HepG2 (cell line): ENCODE results near the gene EEIG1. TPM values are rescaled to one million over a fixed set of nuclear protein-coding genes. Genes with fewer than 3 reads are reported as not detected.

ENCODE experiments used
- ATF7 ChIP-seq, 2 experiments: fragments of 450-650 bp in 1 of 2; sonication (generic) in 1 of 2; formaldehyde crosslinking in 1 of 2; IDR thresholded peaks; 2 replicates each; pipeline versions ENCODE4 v1.4.0 to v1.6.1; 2016 to 2020; ENCODE audit warnings: antibody characterized with exemption in 1 of 2, mild to moderate bottlenecking in 1 of 2, missing genetic modification reagents in 1 of 2
- BHLHE40 ChIP-seq: IDR thresholded peaks from 2 replicates; pipeline ENCODE4 v1.6.1; 2011; ENCODE audit warnings: low read length, improper control_type of control experiment
- ELF1 ChIP-seq: sonication (generic); formaldehyde crosslinking; IDR thresholded peaks from 2 replicates; pipeline ENCODE4 v1.4.0; 2020; ENCODE audit warnings: missing genetic modification reagents
- EZH2 ChIP-seq: conservative IDR thresholded peaks from 2 replicates; pipeline ENCODE4 v1.6.1; 2012; ENCODE audit warnings: mild to moderate bottlenecking, low read depth, low read length, moderate library complexity
- FOXJ3 ChIP-seq: sonication (generic); formaldehyde crosslinking; IDR thresholded peaks from 2 replicates; pipeline ENCODE4 v1.4.0; 2020; ENCODE audit warnings: missing genetic modification reagents, mild to moderate bottlenecking, borderline replicate concordance
- GPN1 ChIP-seq: sonication (generic); formaldehyde crosslinking; IDR thresholded peaks from 2 replicates; pipeline ENCODE4 v1.5.1; 2020; ENCODE audit warnings: missing genetic modification reagents, borderline replicate concordance
- HHEX ChIP-seq: IDR thresholded peaks from 2 replicates; pipeline ENCODE4 v1.6.1; 2016; ENCODE audit warnings: control low read depth
- JARID2 ChIP-seq: sonication (generic); formaldehyde crosslinking; IDR thresholded peaks from 2 replicates; pipeline ENCODE4 v1.8.1; 2023; ENCODE audit warnings: missing genetic modification reagents, inconsistent platforms; ENCODE audit not compliant: insufficient replicate concordance
- PHF5A ChIP-seq: IDR thresholded peaks from one replicate; pipeline ENCODE4 v1.6.1; 2018; ENCODE audit warnings: low read depth, missing genetic modification reagents; ENCODE audit not compliant: unreplicated experiment
- SIX4 ChIP-seq: sonication (generic); formaldehyde crosslinking; IDR thresholded peaks from 2 replicates; pipeline ENCODE4 v1.4.0; 2020; ENCODE audit warnings: missing genetic modification reagents
- SMC3 ChIP-seq: IDR thresholded peaks from 2 replicates; pipeline ENCODE4 v1.6.1; 2011; ENCODE audit warnings: low read length, improper control_type of control experiment
- TCF12 ChIP-seq, 2 experiments: fragments of 450-650 bp in 1 of 2; sonication (generic) in 1 of 2; formaldehyde crosslinking in 1 of 2; IDR thresholded peaks; 2 replicates each; pipeline versions ENCODE4 v1.6.1 to v1.8.0; 2017 to 2022; ENCODE audit warnings: antibody characterized with exemption in 1 of 2, mild to moderate bottlenecking in 1 of 2, missing genetic modification reagents in 1 of 2, moderate library complexity in 1 of 2
- THAP11 ChIP-seq: IDR thresholded peaks from 2 replicates; pipeline ENCODE4 v1.6.1; 2016; ENCODE audit warnings: missing biosample characterization, missing genetic modification reagents
- ZBTB8A ChIP-seq: sonication (generic); formaldehyde crosslinking; IDR thresholded peaks from 2 replicates; pipeline ENCODE4 v1.4.0; 2020; ENCODE audit warnings: mild to moderate bottlenecking, low read depth, missing genetic modification reagents, borderline replicate concordance
- ZFX ChIP-seq: sonication (generic); formaldehyde crosslinking; IDR thresholded peaks from 2 replicates; pipeline ENCODE4 v1.4.0; 2020; ENCODE audit warnings: mild to moderate bottlenecking, low read depth, missing genetic modification reagents, moderate library complexity
- ZNF335 ChIP-seq: sonication (generic); formaldehyde crosslinking; IDR thresholded peaks from 2 replicates; pipeline ENCODE4 v1.4.0; 2020; ENCODE audit warnings: missing genetic modification reagents
- ZNF34 ChIP-seq: sonication (generic); formaldehyde crosslinking; IDR thresholded peaks from 2 replicates; pipeline ENCODE4 v1.4.0; 2020; ENCODE audit warnings: mild to moderate bottlenecking, missing genetic modification reagents, borderline replicate concordance
- ZNF572 ChIP-seq: sonication (generic); formaldehyde crosslinking; IDR thresholded peaks from 2 replicates; pipeline ENCODE4 v1.5.1; 2020; ENCODE audit warnings: mild to moderate bottlenecking, missing genetic modification reagents
- ZNF598 ChIP-seq: sonication (generic); formaldehyde crosslinking; IDR thresholded peaks from 2 replicates; pipeline ENCODE4 v1.5.1; 2020; ENCODE audit warnings: mild to moderate bottlenecking, missing genetic modification reagents, borderline replicate concordance
- polyA plus RNA-seq, 8 experiments: library from polyadenylated mRNA; depleted of rRNA in 3 of 8; stranded (reverse) in 7 of 8; unstranded in 1 of 8; fragments of >200 nt; fragmentation: Illumina TruSeq in 4 of 8; extraction: Trizol in 4 of 8; gene quantifications; 2 replicates each; pipeline versions ENCODE4 v1.2.1 to v1.2.3, GENCODE V29; 2011 to 2016; ENCODE audit warnings: low read depth in 4 of 8, missing spikeins in 1 of 8, mixed read lengths in 1 of 8; ENCODE audit not compliant: insufficient read depth in 1 of 8
- total RNA-seq, 5 experiments: library from RNA; depleted of rRNA; stranded (reverse); fragments of >200 nt; fragmentation: Illumina TruSeq; extraction: Trizol; gene quantifications; 2 replicates each; pipeline ENCODE4 v1.2.3, GENCODE V29; 2016; ENCODE audit warnings: low read depth in 1 of 5
- TF ChIP-seq, protein P1 (sequence below): sonication (generic); formaldehyde crosslinking; IDR thresholded peaks from 2 replicates; pipeline ENCODE4 v1.5.0; 2020; ENCODE audit warnings: mild to moderate bottlenecking, missing genetic modification reagents, moderate library complexity
- TF ChIP-seq, protein P2 (sequence below): sonication (generic); formaldehyde crosslinking; IDR thresholded peaks from 2 replicates; pipeline ENCODE4 v1.4.0; 2020; ENCODE audit warnings: low read depth, mild to moderate bottlenecking, missing genetic modification reagents
- TF ChIP-seq, protein P3 (sequence below): sonication (generic); formaldehyde crosslinking; IDR thresholded peaks from 2 replicates; pipeline ENCODE4 v1.9.0; 2022; ENCODE audit warnings: low read depth, missing genetic modification reagents

Gene EEIG1
- total and polyA plus RNA-seq, 2 of the 13 experiments (the other 11 are each of a cell fraction or from before 2014, with no cell fraction given), result 16.6 to 25.2 TPM

DNA sequence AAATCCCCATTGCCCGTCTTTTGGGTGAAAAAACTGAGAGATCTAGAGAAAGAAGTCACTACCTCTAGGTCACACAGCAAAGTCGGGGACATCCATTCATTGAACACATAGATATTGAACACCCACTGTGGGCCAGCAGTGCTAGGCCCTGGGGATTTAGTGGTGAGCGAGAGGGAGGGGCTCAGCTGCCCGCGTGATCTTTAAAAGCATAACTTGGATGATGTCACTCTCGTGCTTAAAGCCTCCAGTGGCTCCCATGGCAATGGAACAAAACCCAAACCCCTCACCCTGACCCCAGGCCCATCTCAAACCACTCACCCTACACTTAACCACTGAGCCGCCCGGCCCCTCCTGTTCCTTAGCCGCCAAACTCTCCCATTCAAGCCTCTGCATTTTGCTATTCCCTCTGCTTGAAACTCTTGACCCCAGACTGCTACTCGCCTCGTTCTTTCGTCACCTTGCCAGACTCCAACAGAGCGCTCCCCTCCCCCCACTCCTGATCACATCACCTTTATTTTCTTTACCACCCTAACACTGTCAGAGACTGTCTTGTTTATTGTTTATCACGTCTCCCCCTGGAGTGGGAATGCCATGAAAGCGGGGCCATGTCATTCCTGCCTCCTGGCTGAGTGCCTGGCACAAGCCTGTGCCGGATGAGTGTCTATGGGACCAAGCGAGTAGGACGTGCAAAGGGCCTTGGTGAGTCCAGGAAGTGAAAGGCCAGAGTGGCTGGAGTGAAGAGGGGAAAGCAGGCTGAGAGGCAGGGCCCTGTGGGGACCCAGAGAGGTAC, 49.5 kb downstream of the EEIG1 start (continued):
- TF ChIP-seq, protein P1, sequence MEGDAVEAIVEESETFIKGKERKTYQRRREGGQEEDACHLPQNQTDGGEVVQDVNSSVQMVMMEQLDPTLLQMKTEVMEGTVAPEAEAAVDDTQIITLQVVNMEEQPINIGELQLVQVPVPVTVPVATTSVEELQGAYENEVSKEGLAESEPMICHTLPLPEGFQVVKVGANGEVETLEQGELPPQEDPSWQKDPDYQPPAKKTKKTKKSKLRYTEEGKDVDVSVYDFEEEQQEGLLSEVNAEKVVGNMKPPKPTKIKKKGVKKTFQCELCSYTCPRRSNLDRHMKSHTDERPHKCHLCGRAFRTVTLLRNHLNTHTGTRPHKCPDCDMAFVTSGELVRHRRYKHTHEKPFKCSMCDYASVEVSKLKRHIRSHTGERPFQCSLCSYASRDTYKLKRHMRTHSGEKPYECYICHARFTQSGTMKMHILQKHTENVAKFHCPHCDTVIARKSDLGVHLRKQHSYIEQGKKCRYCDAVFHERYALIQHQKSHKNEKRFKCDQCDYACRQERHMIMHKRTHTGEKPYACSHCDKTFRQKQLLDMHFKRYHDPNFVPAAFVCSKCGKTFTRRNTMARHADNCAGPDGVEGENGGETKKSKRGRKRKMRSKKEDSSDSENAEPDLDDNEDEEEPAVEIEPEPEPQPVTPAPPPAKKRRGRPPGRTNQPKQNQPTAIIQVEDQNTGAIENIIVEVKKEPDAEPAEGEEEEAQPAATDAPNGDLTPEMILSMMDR (CRISPR knock-in tag), result no peak
- TF ChIP-seq ZNF34 (CRISPR knock-in tag) (no peak), FOXJ3 (no peak), HHEX (no peak), ZNF572 (no peak), ZNF335 (no peak), PHF5A (CRISPR knock-in tag) (no peak), ZNF598 (CRISPR knock-in tag) (no peak), BHLHE40 (peak; percentile 13; the same call in 1 of the 2 replicates), ELF1 (CRISPR knock-in tag) (peak; percentile 51), EZH2 (no peak), THAP11 (no peak), SMC3 (no peak), GPN1 (no peak), ATF7 (IDR thresholded peaks at IDR 0.05) (0 out of 2 replicates have a peak, but pooled peaks have one; percentile 24), ATF7 (CRISPR knock-in tag; IDR thresholded peaks at IDR 0.05) (0 out of 2 replicates have a peak, but pooled peaks have one; percentile 53), ZBTB8A (CRISPR knock-in tag) (no peak), SIX4 (CRISPR knock-in tag) (no peak), JARID2 (no peak), ZFX (CRISPR knock-in tag) (peak; percentile 57; the same call in 1 of the 2 replicates), TCF12 (IDR thresholded peaks at IDR 0.05) (no peak), TCF12 (CRISPR knock-in tag; IDR thresholded peaks at IDR 0.05) (no peak)
- TF ChIP-seq, protein P2, sequence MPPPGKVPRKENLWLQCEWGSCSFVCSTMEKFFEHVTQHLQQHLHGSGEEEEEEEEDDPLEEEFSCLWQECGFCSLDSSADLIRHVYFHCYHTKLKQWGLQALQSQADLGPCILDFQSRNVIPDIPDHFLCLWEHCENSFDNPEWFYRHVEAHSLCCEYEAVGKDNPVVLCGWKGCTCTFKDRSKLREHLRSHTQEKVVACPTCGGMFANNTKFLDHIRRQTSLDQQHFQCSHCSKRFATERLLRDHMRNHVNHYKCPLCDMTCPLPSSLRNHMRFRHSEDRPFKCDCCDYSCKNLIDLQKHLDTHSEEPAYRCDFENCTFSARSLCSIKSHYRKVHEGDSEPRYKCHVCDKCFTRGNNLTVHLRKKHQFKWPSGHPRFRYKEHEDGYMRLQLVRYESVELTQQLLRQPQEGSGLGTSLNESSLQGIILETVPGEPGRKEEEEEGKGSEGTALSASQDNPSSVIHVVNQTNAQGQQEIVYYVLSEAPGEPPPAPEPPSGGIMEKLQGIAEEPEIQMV (CRISPR knock-in tag), result 0 out of 2 replicates have a peak, but pooled peaks have one; percentile 36
- TF ChIP-seq, protein P3, sequence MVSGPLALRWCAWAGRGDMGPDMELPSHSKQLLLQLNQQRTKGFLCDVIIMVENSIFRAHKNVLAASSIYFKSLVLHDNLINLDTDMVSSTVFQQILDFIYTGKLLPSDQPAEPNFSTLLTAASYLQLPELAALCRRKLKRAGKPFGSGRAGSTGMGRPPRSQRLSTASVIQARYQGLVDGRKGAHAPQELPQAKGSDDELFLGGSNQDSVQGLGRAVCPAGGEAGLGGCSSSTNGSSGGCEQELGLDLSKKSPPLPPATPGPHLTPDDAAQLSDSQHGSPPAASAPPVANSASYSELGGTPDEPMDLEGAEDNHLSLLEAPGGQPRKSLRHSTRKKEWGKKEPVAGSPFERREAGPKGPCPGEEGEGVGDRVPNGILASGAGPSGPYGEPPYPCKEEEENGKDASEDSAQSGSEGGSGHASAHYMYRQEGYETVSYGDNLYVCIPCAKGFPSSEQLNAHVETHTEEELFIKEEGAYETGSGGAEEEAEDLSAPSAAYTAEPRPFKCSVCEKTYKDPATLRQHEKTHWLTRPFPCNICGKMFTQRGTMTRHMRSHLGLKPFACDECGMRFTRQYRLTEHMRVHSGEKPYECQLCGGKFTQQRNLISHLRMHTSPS (CRISPR knock-in tag), result no peak
